HepG2 (cell line): ENCODE measurements around the gene STRN3. TPM values are rescaled to one million over a fixed set of nuclear protein-coding genes. Genes with fewer than 3 reads are reported as not detected.

Experiments
- ATAC-seq: fragments of 200-7000 bp; cut with Tn5 transposase; 3 replicates; pipeline ENCODE4 v1.9.1; 2020; ENCODE audit warnings: mild to moderate bottlenecking, moderate library complexity
- BruUV-seq: library from RNA; stranded (reverse); fragments of 400-500 nt; replicated peaks from 2 replicates; lab custom pipeline; 2021; lab: Mats Ljungman, UMichigan
- CTCF ChIA-PET: fragments of 300-600 bp; formaldehyde crosslinking; extraction: SDS; loops from one replicate; lab custom pipeline; 2021; ENCODE audit warnings: low total read pairs, inconsistent platforms, low intra/inter-chr PET ratio; lab: Yijun Ruan, JAX
- POLR2A ChIA-PET: fragments of 350-600 bp; sonication (Branson Sonifier 250); formaldehyde crosslinking; loops from one replicate; lab custom pipeline; 2020; ENCODE audit warnings: antibody characterized with exemption, inconsistent platforms; lab: Yijun Ruan, JAX
- DNase-seq: peaks from one replicate; pipeline ENCODE4 v3.0.0-alpha.2; 2015; ENCODE audit warnings: low spot score
- FAIRE-seq: peaks from 3 replicates; lab custom pipeline; 2011; peaks lifted over from hg19 to GRCh38; lab: Jason Lieb, UNC
- H2AFZ ChIP-seq: one replicate; pipeline ENCODE4 v1.6.1; 2011; ENCODE audit warnings: low read length, inconsistent platforms
- H3K27ac ChIP-seq: fragments of 300-600 bp; 3 replicates; pipeline ENCODE4 v1.8.0; 2011; ENCODE audit warnings: mixed run types, mild to moderate bottlenecking, mixed read lengths, low read length, inconsistent platforms; ENCODE audit not compliant: insufficient read depth; ENCODE audit errors: extremely low read length
- H3K27me3 ChIP-seq, 2 experiments: fragments of 200-600 bp in 1 of 2; 2 replicates in 1 of 2; 3 replicates in 1 of 2; pipeline versions ENCODE4 v1.6.0 to v1.8.0; 2011; ENCODE audit warnings: low read length in 2 of 2, mild to moderate bottlenecking in 2 of 2, moderate library complexity in 2 of 2, inconsistent platforms in 1 of 2; ENCODE audit not compliant: insufficient read depth in 2 of 2, control insufficient read depth in 1 of 2
- H3K36me3 ChIP-seq, 2 experiments: fragments of 200-600 bp in 1 of 2; replicated peaks in 1 of 2; 2 replicates in 1 of 2; 3 replicates in 1 of 2; pipeline versions ENCODE4 v1.5.1 to v1.8.0; 2011; ENCODE audit warnings: low read length in 2 of 2, inconsistent platforms in 1 of 2; ENCODE audit not compliant: insufficient read depth in 2 of 2, control insufficient read depth in 1 of 2
- H3K4me1 ChIP-seq: 2 replicates; pipeline ENCODE4 v1.5.1; 2012; ENCODE audit warnings: low read length, inconsistent platforms; ENCODE audit not compliant: insufficient read depth
- H3K4me2 ChIP-seq: 2 replicates; pipeline ENCODE4 v1.6.0; 2011; ENCODE audit warnings: low read depth, low read length, inconsistent platforms
- H3K4me3 ChIP-seq, 3 experiments: fragments of 200-600 bp in 1 of 3; sonication (generic), shearing (Covaris generic) in 1 of 3; replicated peaks in 1 of 3; 2 replicates each; pipeline ENCODE4 v1.5.1; 2011 to 2016; ENCODE audit warnings: low read length in 3 of 3, inconsistent platforms in 2 of 3, low read depth in 2 of 3, mild to moderate bottlenecking in 2 of 3, control low read depth in 1 of 3, mixed read lengths in 1 of 3; ENCODE audit not compliant: insufficient read depth in 1 of 3
- H3K79me2 ChIP-seq: one replicate; pipeline ENCODE4 v1.6.1; 2011; ENCODE audit warnings: low read length, inconsistent platforms; ENCODE audit not compliant: insufficient read depth
- H3K9ac ChIP-seq: 2 replicates; pipeline ENCODE4 v1.6.0; 2011; ENCODE audit warnings: mild to moderate bottlenecking, low read depth, low read length, inconsistent platforms; ENCODE audit not compliant: insufficient read depth
- H3K9me3 ChIP-seq: 2 replicates; pipeline ENCODE4 v1.5.1; 2012; ENCODE audit warnings: mild to moderate bottlenecking, low read length
- H4K20me1 ChIP-seq: 2 replicates; pipeline ENCODE4 v1.6.0; 2011; ENCODE audit warnings: inconsistent platforms, mild to moderate bottlenecking, low read length, moderate library complexity; ENCODE audit not compliant: insufficient read depth
- ATAD3A ChIP-seq: sonication (generic); formaldehyde crosslinking; IDR thresholded peaks from 2 replicates; pipeline ENCODE4 v1.4.0; 2020; ENCODE audit warnings: missing genetic modification reagents
- GTF2F1 ChIP-seq: fragments of 150-350 bp; IDR thresholded peaks from 2 replicates; pipeline ENCODE4 v1.6.1; 2014; ENCODE audit warnings: low read length
- HNF4A ChIP-seq: sonication (generic); formaldehyde crosslinking; IDR thresholded peaks from 2 replicates; pipeline ENCODE4 v1.4.0; 2020; ENCODE audit warnings: missing genetic modification reagents
- HNRNPK ChIP-seq: fragments of 200-400 bp; formaldehyde crosslinking; IDR thresholded peaks from 2 replicates; pipeline ENCODE4 v1.6.1; 2018; ENCODE audit warnings: low read length, low read depth, moderate library complexity, mild to moderate bottlenecking; ENCODE audit not compliant: poor library complexity, severe bottlenecking
- KDM4B ChIP-seq: sonication (generic); formaldehyde crosslinking; IDR thresholded peaks from 2 replicates; pipeline ENCODE4 v1.4.0; 2020; ENCODE audit warnings: missing genetic modification reagents
- MAFK ChIP-seq, 2 experiments: IDR thresholded peaks in 1 of 2; conservative IDR thresholded peaks in 1 of 2; 2 replicates each; pipeline ENCODE4 v1.6.1; 2011; ENCODE audit warnings: improper control_type of control experiment in 2 of 2, low read length in 2 of 2
- PHF8 ChIP-seq: sonication (generic); formaldehyde crosslinking; IDR thresholded peaks from 2 replicates; pipeline ENCODE4 v1.5.0; 2020; ENCODE audit warnings: missing genetic modification reagents
- PITX1 ChIP-seq: sonication (generic); formaldehyde crosslinking; IDR thresholded peaks from 2 replicates; pipeline ENCODE4 v1.5.1; 2020; ENCODE audit warnings: mild to moderate bottlenecking, missing genetic modification reagents
- YEATS4 ChIP-seq: sonication (generic); formaldehyde crosslinking; IDR thresholded peaks from 2 replicates; pipeline ENCODE4 v1.4.0; 2020; ENCODE audit warnings: missing genetic modification reagents, borderline replicate concordance
- ZBTB2 ChIP-seq: sonication (generic); formaldehyde crosslinking; IDR thresholded peaks from 2 replicates; pipeline ENCODE4 v1.8.0; 2022; ENCODE audit warnings: low read depth, missing genetic modification reagents
- ZBTB34 ChIP-seq: sonication (generic); formaldehyde crosslinking; IDR thresholded peaks from 2 replicates; pipeline ENCODE4 v1.8.0; 2022; ENCODE audit warnings: mild to moderate bottlenecking, missing genetic modification reagents
- ZBTB37 ChIP-seq: sonication (generic); formaldehyde crosslinking; IDR thresholded peaks from 2 replicates; pipeline ENCODE4 v1.4.0; 2020; ENCODE audit warnings: mild to moderate bottlenecking, missing genetic modification reagents
- ZFP82 ChIP-seq: sonication (generic); formaldehyde crosslinking; IDR thresholded peaks from 2 replicates; pipeline ENCODE4 v1.5.1; 2020; ENCODE audit warnings: mild to moderate bottlenecking, missing genetic modification reagents, borderline replicate concordance
- ZNF121 ChIP-seq: sonication (generic); formaldehyde crosslinking; IDR thresholded peaks from 2 replicates; pipeline ENCODE4 v1.5.0; 2020; ENCODE audit warnings: mild to moderate bottlenecking, missing genetic modification reagents
- ZNF362 ChIP-seq: sonication (generic); formaldehyde crosslinking; IDR thresholded peaks from 2 replicates; pipeline ENCODE4 v1.4.0; 2020; ENCODE audit warnings: missing genetic modification reagents, mild to moderate bottlenecking, borderline replicate concordance
- ZNF839 ChIP-seq: sonication (generic); formaldehyde crosslinking; IDR thresholded peaks from 2 replicates; pipeline ENCODE4 v1.4.0; 2020; ENCODE audit warnings: missing genetic modification reagents, mild to moderate bottlenecking, borderline replicate concordance
- ZSCAN12 ChIP-seq: sonication (generic); formaldehyde crosslinking; IDR thresholded peaks from 2 replicates; pipeline ENCODE4 v1.9.0; 2021; ENCODE audit warnings: mild to moderate bottlenecking, missing genetic modification reagents
- ZSCAN31 ChIP-seq: sonication (generic); formaldehyde crosslinking; IDR thresholded peaks from 2 replicates; pipeline ENCODE4 v1.5.0; 2020; ENCODE audit warnings: low read depth, mild to moderate bottlenecking, missing genetic modification reagents
- WGBS: methylation state at CpG from one replicate; pipeline ENCODE4 v1.1.6; 2017; ENCODE audit warnings: low lambda C conversion rate; 5-methylcytosine and 5-hydroxymethylcytosine counted together
- in situ Hi-C: cut with HindIII; loops from 2 replicates; pipeline ENCODE4 v1.10.0; 2017; ENCODE audit warnings: low pct_unique_long_range_greater_than_20kb; ENCODE audit not compliant: extremely low pct_ligation_motif_present
- intact Hi-C: fragments of 100-400 bp; cut with micrococcal nuclease; formaldehyde crosslinking; loops from one replicate; pipeline ENCODE4 v1.10.0; 2022; ENCODE audit not compliant: unreplicated experiment
- polyA plus RNA-seq, 8 experiments: library from polyadenylated mRNA; depleted of rRNA in 3 of 8; stranded (reverse) in 7 of 8; unstranded in 1 of 8; fragments of >200 nt; fragmentation: Illumina TruSeq in 4 of 8; extraction: Trizol in 4 of 8; gene quantifications; 2 replicates each; pipeline versions ENCODE4 v1.2.1 to v1.2.3, GENCODE V29; 2011 to 2016; ENCODE audit warnings: low read depth in 4 of 8, missing spikeins in 1 of 8, mixed read lengths in 1 of 8; ENCODE audit not compliant: insufficient read depth in 1 of 8
- total RNA-seq, 5 experiments: library from RNA; depleted of rRNA; stranded (reverse); fragments of >200 nt; fragmentation: Illumina TruSeq; extraction: Trizol; gene quantifications; 2 replicates each; pipeline ENCODE4 v1.2.3, GENCODE V29; 2016; ENCODE audit warnings: low read depth in 1 of 5

The STRN3 gene
- total and polyA plus RNA-seq, 2 of the 13 experiments (the other 11 are each of a cell fraction or from before 2014, with no cell fraction given) = 49.4 to 123 TPM

GRCh38 chr14:30957813-30958370 lies 68.3 kb downstream of the STRN3 start:
- H3K27me3 ChIP-seq = no peaks in the 10 kb centered on the region
- H3K4me3 ChIP-seq = no peak overlapping the region
- WGBS = 74% methylated on average over 5 of the region's 5 CpGs
- ChIA-PET POLR2A (interaction anchor here (1.7 kb wide), 1 partner anchor 68 kb away, joined by 6 read pairs; the partner anchor contains the start of genes AP4S1 and STRN3), CTCF (no interaction called here)
- peaks cover 43% of the 10 kb centered on the region for H3K4me1 ChIP-seq
- no peak overlapping the region for H2AFZ ChIP-seq
- ATAC-seq (peak; percentile 86), FAIRE-seq (no peak), DNase-seq (peak; percentile 45)
- no peak overlapping the region for H3K9ac ChIP-seq
- H3K27ac ChIP-seq = no peak overlapping the region
- no peak overlapping the region for H3K4me2 ChIP-seq
- H4K20me1 ChIP-seq = peaks cover 51% of the 10 kb centered on the region
- no peaks in the 10 kb centered on the region for H3K9me3 ChIP-seq
- H3K36me3 ChIP-seq = peaks cover 11 to 36% of the 10 kb centered on the region in 2 experiments
- in situ Hi-C loops (no loop called here), intact Hi-C loops (no loop called here)
- BruUV-seq = no TSS peak
- H3K79me2 ChIP-seq = peaks cover 72% of the 10 kb centered on the region
- no peak for TF ChIP-seq ZSCAN12 (CRISPR knock-in tag)
- peak; percentile 79; the same call in 1 of the 2 replicates for TF ChIP-seq ZBTB34 (CRISPR knock-in tag)
- no peak for TF ChIP-seq ZNF362 (CRISPR knock-in tag)
- no peak for TF ChIP-seq ATAD3A (CRISPR knock-in tag)
- TF ChIP-seq PITX1 (CRISPR knock-in tag) = no peak
- TF ChIP-seq ZFP82 (CRISPR knock-in tag) = 0 out of 2 replicates have a peak, but pooled peaks have one; percentile 11
- TF ChIP-seq KDM4B (CRISPR knock-in tag) = no peak
- peak; percentile 85 for TF ChIP-seq ZBTB37 (CRISPR knock-in tag)
- TF ChIP-seq HNRNPK = no peak
- TF ChIP-seq PHF8 = 0 out of 2 replicates have a peak, but pooled peaks have one; percentile 22
- TF ChIP-seq HNF4A = 0 out of 2 replicates have a peak, but pooled peaks have one; percentile 16
- TF ChIP-seq ZBTB2 (CRISPR knock-in tag) = no peak
- TF ChIP-seq ZNF839 = no peak
- TF ChIP-seq YEATS4 (CRISPR knock-in tag) = no peak
- TF ChIP-seq MAFK (conservative IDR thresholded peaks at IDR 0.05 in 1 of 2, IDR thresholded peaks at IDR 0.05 in 1 of 2; ENCODE audit: low read length in 2 of 2) = peak in 1 of 2 experiments; percentile 41; a peak in 1 of 4 replicates
- peak; percentile 75 for TF ChIP-seq ZNF121 (CRISPR knock-in tag)
- TF ChIP-seq GTF2F1 = no peak
- no peak for TF ChIP-seq ZSCAN31 (CRISPR knock-in tag)
